NOMO-1 treated with DMSO at 0.1 percent for 48 hours (cell line): ENCODE data around the gene PC.
A peak's percentile ranks its signal among the peaks of the same experiment; 100 is the strongest.

Experiments used
- DNase-seq: peaks from one replicate; lab custom pipeline; 2025; ENCODE audit not compliant: unreplicated experiment; lab: John Stamatoyannopoulos, UW

PC gene

DNA sequence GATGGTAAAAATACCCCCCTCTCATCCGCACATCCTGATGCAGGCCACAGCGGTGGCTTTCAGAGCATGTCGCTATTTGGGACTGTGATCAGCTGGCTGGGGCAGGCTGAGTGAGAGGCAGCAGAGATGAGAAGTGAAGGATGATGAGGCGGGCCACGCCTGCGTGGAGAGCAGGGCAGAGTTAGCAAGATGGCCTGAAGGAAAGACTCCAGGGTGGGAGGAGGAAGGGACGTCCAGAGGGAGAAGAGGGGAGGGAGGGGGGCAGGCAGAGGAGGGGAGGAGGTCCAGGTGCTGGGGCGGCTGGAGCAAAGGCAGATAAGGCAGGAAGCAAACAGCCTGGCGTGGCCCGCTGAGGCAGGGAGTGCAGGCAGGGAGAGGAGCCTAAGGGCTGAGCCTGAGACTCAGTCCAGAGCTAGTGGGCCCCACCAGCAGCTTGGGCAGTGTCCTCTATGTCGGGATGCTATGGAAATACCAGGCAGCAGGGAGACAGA is 72.2 kb downstream of the PC start:
- DNase-seq = no peak

DNA sequence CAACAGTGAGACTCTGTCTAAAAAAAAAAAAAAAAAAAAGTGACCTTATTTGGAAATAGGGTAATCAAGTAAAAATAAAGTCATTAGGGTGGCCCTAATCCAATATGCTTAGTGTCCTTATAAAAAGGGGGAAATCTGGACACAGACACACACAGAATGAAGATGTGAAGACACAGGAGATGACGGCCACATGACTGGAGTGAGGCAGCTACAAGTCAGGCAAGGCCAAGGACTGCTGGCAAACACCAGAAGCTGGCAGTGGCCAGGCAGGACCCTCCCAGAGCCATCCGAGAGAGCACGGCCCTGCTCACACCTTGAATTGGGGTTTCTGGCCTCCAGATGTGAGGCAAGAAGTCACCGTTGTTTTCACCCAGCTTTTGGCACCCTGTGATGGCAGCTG is 72.7 kb downstream of the PC start:
- no peak for DNase-seq

DNA sequence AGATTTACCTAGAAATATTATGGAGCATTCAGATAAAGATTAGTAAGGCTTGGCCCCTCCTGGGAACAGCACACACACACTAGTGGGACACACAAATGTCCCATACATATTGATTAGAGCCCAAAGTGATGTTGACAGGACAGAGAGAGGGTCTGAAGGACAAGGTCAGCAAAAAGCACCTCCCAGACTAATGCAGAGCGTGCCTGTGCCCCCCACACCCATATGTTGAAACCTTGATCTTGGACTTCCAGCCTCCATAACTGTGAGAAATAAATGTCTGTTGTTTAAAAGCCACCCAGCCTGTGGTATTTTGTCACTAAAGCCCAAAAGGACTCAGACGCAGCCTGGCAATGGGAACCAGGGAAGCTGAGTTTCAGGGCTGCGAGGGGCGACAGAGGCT is 73.7 kb downstream of the PC start:
- no peak for DNase-seq

DNA sequence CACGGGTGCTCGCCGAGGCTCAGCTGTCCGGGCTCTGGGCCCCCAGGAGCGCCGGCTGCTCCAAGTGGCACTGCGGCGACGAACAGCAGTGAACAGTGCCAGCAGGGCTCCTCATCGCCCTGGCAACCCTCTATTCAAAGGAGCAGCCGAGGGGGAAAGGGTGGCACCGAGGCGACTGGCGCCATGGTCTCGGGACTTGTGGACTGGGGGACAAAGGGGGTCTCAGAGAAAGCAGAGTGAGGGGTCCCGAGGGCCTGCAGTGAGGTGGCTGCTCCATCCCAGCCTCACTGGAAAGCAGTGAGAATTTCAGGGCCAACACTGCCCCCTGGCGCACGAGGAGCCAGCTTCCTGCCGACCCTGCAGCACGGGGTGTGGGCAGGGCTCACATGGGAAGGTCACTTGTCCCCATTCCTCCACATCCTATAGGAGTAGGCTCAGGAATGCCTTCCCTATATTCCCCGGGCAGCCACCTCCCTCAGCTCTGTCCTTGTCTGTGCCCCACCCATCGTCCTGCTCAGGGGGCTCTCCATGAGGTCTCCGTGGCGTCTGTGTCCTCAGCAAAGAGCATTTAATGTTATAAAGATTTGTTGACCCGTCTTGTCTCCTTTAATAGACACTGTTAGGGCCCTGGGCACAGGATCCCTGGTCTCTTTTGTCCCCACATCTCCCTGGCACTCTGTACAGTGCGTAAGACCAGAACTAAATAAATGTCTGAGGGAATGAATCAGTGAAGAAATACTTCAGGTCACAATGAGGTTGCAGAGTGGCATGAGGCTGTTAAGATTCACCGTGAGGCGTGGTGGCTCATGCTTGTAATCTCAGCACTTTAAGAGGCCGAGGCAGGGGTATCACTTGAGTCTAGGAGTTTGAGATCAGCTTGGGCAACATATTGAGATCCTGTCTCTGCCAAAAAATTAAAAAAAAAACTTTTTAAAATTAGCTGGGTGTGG is 74.9 kb downstream of the PC start:
- DNase-seq = peak; percentile 14

DNA sequence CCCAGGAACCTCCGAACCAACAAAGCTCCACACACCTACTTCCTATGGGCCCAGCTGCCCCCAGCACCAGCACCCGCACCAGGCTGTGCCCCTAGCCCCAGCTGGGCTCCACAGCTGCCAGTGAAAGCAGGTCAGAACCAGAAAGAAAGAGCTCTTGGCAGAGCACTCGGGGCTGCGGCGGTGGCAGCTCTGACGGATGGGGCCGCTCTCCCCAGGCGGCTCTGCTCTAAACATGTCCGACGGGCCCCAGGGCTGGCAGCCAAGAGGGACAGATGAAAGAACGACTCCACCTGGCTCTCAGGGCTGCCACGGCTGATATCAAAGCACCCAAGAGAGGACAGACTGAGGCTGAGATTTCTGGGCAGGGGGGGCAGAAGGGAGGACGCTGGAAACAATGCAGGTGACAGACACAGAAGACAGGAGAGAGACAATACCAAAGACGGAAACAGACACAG is 75.6 kb downstream of the PC start:
- DNase-seq = no peak

DNA sequence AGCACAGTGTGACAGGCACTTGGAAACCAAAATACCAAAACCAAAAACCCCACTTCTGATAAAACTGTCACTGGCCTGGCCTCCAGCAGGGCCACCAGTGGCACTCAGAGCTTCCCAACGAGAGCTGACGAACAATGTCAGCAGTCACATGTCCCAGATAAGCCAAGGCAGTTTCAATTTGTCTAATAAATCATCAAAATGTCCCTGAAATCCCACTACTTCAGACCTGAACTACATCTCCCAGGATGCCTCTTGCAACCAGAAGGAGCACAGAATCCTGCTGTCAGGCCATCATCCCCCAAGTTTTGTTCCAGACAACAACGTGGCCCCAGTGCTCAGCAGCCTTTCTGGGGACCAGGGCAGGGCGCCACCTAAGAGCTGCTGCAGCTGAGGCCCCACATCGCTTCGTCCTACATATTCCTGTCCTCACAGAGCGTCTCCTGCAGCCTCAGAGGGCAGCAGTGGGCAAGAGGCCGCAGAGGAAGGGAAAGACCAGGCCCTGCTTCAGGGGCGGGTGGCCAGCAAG is 76.2 kb downstream of the PC start:
- DNase-seq = no peak

DNA sequence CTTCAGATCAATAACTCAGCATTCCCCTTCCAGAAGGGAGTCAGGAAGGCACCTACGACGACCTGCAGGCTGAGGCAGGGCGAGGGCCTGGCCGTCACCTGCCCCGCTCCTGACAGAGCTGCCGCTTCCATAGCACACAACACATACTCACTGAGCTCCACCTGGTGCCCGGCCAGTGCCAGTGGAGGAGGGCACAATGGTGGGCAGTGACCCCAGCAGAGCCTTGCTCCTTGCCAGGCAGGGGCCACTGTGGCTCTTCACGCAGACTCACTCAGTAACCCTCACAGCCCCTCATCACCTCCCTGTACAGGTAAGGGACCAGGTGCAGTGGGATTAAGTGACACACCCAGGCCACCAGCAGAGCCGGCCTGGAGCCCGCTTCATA is 76.7 kb downstream of the PC start:
- DNase-seq = no peak

DNA sequence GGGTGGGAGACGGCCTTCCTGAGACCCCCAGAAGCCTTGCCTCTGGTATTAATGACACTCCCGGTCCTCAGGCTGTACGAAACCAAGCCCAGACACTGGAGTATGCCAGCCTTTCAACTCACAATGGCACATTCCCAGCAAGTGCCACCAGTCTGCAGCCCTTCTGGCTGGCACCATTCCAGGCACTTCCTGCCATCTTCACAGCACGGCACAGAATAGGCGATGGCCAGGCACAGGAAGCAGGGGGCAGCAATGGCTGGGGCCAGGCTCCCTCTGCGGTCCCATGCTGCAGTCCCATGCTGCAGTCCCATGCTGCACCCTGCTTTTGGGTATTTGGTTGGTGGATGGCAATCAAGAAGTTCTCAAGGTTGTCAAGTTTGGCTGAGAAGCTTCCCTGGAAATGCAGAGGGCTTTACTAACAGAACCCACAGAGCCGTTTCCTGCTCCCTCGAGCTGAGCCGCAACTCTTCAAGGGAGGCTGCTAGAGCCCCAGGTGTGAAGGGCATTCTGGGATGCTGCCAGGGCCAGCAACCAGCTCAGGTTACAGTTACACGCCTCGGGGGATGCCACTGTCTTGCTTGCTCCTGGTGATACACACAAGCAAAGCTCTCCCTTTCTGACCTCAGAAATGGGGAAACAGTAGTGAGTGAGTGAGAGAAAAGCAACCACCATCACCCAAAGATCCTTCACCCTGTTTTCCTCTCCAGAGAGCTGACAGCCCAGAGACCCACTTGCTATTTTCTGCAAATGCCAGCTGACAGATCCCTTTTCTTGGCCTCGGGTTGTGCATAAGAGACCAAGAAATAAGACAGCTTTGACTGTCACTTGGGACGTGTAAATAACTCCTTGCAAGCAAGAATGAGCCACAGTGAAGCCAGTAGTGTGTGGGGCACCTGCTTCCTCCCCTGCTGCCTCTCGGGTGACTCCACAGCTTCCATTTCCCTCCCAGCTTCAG is 77.4 kb downstream of the PC start:
- DNase-seq = no peak

DNA sequence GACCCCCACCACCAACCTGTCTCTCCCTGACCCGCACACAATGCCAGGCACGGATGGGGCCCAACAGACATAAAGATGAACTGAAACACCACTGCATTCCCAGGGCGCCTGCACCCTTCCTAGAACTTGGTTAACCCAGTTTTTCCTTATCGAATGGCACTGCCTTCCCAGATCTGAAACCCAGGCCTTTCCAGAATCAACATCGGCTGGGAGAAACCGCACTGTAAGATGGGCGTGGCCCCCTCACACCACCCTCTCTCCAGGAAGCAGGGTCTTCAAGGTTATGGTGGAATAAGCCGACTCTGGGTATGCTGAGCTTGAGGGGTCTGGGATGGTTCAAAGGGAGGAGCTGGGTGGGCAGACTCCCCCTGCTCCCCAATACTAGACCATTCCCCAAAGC is 78.2 kb downstream of the PC start:
- DNase-seq = no peak

DNA sequence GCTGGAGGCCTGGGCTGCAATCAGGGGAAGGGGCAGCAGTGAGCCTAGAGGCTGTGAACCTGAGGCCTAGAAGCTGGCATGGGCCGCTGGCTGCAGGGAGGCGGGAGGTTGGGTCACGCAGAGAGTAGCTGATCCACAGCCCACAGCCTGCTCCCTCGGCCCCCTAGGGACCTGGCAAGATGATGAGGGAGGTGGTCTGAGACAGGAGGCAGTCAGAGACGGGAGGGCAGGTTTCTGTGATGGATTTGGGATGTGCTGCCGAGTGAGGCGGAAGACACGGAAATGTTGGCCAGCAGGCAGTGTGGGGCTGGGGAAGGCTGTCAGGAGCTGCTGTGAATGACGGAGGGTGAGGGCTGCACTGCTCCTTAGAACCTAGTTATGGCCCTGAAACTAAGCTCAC is 78.6 kb downstream of the PC start:
- no peak for DNase-seq

DNA sequence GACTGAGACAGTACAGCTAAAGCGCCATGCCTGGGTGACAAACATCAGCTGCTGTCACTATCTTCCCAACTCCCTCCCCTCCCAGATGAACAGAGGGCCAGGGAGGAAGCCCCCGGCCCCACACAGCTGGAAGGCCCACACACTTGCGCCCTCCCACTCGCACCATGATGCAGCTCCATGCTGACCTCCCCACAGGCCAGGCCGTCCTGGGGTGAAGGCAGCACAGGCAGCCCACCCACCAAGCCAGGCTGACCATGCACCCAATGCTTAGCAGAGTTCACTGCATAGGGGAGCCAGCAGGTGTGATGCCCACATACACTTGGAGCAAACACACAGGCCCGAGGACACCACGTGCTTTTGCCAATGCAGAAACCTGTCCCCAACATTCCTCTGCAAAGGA is 79.2 kb downstream of the PC start:
- DNase-seq = no peak

DNA sequence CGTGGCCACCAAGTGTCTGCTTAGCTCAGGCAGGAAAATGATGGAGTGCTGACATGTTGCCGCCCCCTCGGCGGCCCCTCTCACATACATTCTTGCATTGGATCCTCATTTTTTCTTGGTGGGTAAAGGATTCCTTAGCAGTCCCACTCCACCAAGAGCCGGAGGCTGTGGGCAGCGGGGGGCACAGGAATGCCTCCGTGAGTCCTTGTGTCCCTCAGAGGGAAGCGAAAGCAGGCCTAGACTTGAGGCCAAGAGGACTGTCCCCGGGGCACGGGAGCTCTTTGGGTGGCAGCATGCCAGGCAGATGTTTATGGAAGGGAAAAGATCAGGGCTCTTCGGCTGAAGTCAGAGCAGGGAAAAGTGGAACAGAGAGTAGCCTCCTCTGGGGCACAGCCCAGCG is 79.7 kb downstream of the PC start:
- DNase-seq = no peak

DNA sequence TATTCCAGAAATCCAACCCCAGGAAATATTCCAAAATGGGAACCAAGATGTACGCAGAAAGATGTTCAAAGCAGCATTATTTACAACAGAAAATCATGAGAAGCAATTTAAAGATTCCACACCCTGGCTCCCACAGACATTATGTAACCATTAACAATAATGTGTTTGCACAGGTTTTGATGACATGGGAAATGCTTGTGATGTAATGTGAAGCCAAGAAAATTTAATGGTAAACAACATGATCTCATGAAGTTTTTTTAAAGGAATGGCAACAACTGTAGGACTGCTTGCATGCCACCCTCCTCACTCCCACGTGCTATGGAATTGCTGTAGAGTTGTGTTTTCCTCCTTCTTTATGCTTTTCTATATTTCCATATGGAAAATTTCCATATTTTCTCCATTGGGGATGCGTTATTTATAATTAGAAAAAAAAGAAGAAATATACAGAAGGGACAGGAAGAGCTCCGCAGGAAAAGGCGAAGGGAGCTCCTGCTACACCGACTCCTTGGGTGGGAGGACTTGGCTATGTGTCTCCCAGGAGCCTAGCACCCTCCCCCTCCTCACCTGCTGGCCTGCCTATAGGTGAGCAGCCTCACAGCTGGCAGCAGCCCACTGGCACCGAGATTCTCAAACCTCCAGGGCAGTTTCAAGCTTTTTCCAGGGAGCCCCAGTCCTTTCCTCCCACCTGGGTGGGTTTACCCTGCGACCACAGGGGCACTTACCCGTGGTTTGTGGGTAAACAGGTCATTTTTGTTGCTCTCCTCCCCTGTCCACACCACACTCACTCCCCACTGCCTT is 80.4 kb downstream of the PC start:
- DNase-seq = no peak

DNA sequence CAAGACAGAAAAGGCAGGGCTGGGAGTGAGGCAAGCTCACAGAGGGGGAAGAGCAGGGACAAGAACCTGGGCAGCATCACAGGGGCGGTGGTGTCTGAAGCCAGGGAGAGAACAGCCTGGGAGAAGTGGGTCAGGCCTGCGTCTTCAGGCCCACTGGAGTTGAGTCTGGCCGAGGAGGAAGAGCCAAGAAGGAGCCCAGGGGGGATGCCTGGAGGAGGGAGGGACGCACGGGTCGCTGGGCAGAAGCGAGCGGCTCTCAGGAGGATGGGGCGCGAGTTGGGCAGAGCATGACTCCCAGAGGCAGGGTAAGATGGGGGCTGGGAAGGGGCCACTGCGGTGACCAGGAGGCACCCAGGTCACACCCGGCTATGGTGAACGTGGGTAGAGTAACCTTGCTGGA is 82.8 kb downstream of the PC start:
- no peak for DNase-seq

DNA sequence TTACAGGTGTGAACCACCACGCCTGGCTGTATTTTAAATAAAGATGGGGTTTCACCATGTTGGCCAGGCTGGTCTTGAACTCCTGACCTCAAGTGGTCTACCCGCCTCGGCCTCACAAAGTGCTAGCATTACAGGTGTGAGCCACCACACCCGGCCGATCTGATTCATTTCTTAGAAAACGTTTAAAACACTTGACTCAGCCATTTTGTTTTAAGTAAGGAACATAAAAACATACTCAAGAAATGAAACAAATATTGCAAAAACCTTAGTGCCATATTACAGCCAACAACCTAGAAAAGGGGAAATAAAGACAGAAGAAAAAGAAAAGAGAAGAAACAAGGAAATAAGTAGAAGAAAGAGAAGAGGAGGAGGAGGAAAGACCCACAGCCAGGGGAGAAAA is 84.0 kb downstream of the PC start:
- peak; percentile 10 for DNase-seq

DNA sequence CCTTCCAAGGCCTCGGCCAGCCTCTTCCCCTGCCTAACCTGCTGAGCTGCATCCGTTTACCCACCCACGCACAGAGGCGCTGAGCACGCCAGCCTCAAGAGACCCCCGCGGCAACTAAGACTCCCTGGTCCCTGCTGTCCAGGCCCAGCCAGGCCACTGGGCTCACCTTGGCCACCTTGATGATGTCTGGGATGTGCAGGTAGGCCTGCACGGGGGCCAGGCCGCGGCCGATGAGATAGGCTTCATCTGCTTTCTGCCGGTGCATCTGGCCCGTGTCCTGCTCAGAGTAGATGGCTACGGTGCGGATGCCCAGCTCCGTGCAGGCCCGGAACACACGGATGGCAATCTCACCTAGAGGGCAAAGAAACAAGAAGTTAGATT is 86.7 kb downstream of the PC start:
- DNase-seq = no peak

DNA sequence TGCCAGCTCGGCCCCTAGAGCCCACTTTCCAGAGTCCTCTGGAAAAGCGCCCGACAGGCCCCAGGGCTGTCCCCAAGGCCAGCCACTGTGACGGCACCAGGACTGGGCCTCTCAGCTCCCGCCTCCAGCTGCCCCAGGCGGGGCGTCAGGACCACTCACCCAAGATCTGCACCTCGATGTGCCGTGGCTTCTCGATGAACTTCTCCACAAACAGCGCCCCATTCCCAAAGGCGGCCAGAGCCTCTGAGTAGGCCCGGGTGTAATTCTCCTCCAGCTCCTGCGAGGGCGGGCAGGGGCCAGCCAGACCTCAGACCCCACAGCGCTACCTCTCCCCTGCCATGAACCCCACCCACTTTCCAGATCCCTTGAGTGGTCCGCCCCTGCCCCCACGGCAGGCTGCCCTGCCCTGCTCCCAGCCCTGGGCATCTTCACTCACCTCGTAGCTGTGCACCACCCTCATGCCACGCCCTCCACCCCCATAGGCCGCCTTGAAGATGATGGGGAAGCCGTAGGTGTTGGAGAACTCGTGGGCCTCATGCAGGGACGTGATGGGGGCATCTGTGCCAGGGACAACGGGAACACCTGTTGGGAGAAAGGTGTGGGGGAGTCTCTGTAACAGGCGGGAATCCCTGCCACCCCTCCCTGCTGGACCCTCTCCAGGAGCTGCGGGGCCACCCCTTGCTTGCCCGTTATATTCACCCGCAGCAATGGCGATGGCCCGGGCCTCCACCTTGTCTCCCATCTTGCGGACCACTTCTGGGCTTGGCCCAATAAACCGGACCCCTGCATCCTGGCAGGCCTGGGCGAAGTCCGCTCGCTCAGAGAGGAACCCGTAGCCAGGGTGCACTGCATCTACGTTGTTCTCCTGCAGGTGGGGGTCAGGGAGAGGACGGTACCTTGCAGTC is 87.3 kb downstream of the PC start:
- DNase-seq = no peak

DNA sequence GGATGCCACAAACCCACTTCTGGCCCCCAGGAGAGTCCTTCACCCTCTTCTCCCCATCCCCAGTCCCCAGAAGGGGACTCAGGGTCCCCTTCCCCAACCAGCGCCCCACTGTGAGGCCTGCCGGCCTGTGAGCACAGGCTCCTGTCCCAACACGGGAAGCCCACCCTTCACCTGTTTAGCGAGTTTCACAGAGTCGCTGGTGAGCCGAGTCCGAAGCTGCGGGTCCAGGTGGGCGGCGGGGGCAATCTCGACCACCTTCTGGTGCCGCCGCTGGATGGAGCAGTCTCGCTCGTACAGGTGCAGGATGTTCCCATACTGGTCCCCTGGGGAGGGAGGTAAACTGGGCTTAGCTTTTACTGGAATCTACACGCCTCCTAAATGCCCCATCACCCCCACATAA is 88.1 kb downstream of the PC start:
- no peak for DNase-seq

DNA sequence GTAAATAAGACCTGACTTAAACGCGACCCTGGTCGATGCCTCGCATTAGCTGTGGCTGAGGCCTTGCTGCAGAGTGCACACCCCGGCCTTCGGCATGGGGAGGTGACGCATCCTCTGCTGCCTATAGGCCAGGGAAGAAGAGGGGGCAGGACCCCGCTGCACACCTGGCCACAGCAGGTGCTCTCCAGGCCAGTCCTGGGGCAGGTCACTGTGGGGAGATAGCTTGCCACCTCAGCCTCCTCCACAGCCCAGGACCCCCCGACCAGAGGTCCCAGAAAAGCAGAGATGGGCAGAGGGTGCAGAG is 88.7 kb downstream of the PC start:
- no peak for DNase-seq
